Osteoblast (primary cell): ENCODE results near the gene NYAP2. TPM values are rescaled to one million over a fixed set of nuclear protein-coding genes. Genes with fewer than 3 reads are reported as not detected.
A peak's percentile ranks its signal among the peaks of the same experiment; 100 is the strongest.

Source experiments
- DNase-seq: peaks from one replicate; pipeline ENCODE4 v3.0.0; 2011; ENCODE audit warnings: low spot score, mixed read lengths; ENCODE audit not compliant: insufficient read length; ENCODE audit errors: missing footprints
- H2AFZ ChIP-seq: 2 replicates; pipeline ENCODE4 v1.6.0; 2011; ENCODE audit warnings: mild to moderate bottlenecking, low read length
- H3K27ac ChIP-seq: 2 replicates; pipeline ENCODE4 v1.5.1; 2011; ENCODE audit warnings: mild to moderate bottlenecking, low read depth, low read length, moderate library complexity
- H3K27me3 ChIP-seq: 2 replicates; pipeline ENCODE4 v1.6.0; 2012; ENCODE audit warnings: mild to moderate bottlenecking, control low read depth, inconsistent platforms, low read length, moderate library complexity; ENCODE audit not compliant: insufficient read depth
- H3K36me3 ChIP-seq: 2 replicates; pipeline ENCODE4 v1.5.1; 2011; ENCODE audit warnings: mild to moderate bottlenecking, low read length, control low read depth, moderate library complexity; ENCODE audit not compliant: insufficient read depth
- H3K4me1 ChIP-seq: 2 replicates; pipeline ENCODE4 v1.5.1; 2011; ENCODE audit warnings: mild to moderate bottlenecking, low read length, control low read depth, moderate library complexity; ENCODE audit not compliant: insufficient read depth
- H3K4me2 ChIP-seq: 2 replicates; pipeline ENCODE4 v1.6.0; 2011; ENCODE audit warnings: mild to moderate bottlenecking, low read length; ENCODE audit not compliant: insufficient read depth
- H3K4me3 ChIP-seq: fragments of 200-600 bp; sonication (generic); 3 replicates; pipeline ENCODE4 v1.5.1; 2012; ENCODE audit warnings: mild to moderate bottlenecking, low read length, inconsistent platforms; ENCODE audit not compliant: insufficient read depth
- H3K79me2 ChIP-seq: 2 replicates; pipeline ENCODE4 v1.6.0; 2012; ENCODE audit warnings: mild to moderate bottlenecking, low read length, control low read depth, inconsistent platforms; ENCODE audit not compliant: insufficient read depth
- H3K9me3 ChIP-seq: 2 replicates; pipeline ENCODE4 v1.5.1; 2011; ENCODE audit warnings: low read depth, low read length, control low read depth
- H4K20me1 ChIP-seq: 2 replicates; pipeline ENCODE4 v1.6.0; 2012; ENCODE audit warnings: mild to moderate bottlenecking, low read length, control low read depth; ENCODE audit not compliant: insufficient read depth
- total RNA-seq: library from RNA; depleted of rRNA; stranded (reverse); fragments of >200 nt; gene quantifications from 2 replicates; pipeline ENCODE4 v1.2.3, GENCODE V29; 2012
- TF ChIP-seq, protein P1 (sequence below): IDR thresholded peaks from 2 replicates; pipeline ENCODE4 v1.5.1; 2011; ENCODE audit warnings: mild to moderate bottlenecking, low read depth, low read length, moderate library complexity; ENCODE audit errors: extremely low read depth

Gene NYAP2
- total RNA-seq, 1 donor, result not detected

DNA sequence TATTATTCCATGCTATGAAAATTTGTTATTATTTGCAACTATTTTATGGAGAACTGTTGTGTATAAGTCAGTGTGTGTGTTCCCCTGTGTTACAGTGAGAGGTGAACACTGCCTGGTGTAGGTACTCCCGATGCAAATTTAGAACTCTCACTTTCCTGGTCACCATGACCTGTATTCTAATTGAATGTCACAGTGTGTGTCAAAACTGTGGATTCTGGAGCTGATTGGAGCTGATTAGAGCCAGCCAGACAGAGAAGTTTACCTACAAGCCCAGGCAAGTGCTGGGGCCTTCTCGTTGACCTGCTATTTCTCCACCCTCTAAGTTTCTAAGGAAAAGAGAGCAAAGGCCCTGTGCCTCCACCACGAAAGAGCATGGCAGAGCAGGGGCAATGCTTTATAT lies 216.0 kb downstream of the NYAP2 start:
- H3K79me2 ChIP-seq, result no peaks in the 10 kb centered on the region
- no peaks in the 10 kb centered on the region for H3K4me1 ChIP-seq
- H3K36me3 ChIP-seq, result no peaks in the 10 kb centered on the region
- no peaks in the 10 kb centered on the region for H4K20me1 ChIP-seq
- H3K4me3 ChIP-seq, result no peak overlapping the region
- TF ChIP-seq, protein P1, sequence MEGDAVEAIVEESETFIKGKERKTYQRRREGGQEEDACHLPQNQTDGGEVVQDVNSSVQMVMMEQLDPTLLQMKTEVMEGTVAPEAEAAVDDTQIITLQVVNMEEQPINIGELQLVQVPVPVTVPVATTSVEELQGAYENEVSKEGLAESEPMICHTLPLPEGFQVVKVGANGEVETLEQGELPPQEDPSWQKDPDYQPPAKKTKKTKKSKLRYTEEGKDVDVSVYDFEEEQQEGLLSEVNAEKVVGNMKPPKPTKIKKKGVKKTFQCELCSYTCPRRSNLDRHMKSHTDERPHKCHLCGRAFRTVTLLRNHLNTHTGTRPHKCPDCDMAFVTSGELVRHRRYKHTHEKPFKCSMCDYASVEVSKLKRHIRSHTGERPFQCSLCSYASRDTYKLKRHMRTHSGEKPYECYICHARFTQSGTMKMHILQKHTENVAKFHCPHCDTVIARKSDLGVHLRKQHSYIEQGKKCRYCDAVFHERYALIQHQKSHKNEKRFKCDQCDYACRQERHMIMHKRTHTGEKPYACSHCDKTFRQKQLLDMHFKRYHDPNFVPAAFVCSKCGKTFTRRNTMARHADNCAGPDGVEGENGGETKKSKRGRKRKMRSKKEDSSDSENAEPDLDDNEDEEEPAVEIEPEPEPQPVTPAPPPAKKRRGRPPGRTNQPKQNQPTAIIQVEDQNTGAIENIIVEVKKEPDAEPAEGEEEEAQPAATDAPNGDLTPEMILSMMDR, result no peak
- H3K27ac ChIP-seq, result no peak overlapping the region
- H3K9me3 ChIP-seq, result no peaks in the 10 kb centered on the region
- no peak for DNase-seq
- no peak overlapping the region for H2AFZ ChIP-seq
- H3K4me2 ChIP-seq, result no peak overlapping the region
- H3K27me3 ChIP-seq, result no peaks in the 10 kb centered on the region

DNA sequence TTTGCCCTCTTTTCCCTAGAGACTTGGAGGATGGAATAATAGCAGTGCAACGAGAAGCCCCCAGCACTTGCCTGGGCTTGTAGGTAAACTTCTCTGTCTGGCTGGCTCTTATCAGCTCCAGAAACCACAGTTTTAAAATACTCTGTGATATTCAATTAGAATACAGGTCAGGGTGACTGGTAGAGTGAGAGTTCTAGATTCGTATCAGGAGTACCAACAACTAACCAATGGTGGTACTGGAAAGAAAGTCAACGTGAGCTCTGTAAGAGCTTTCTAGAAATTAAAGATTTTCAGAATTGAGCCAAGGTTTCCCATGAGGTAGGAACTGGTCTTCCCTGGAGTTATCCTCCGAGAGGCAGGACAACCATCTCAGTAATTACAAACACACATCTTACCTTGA lies 216.9 kb downstream of the NYAP2 start:
- Histone ChIP-seq H3K9me3 (no peaks in the 10 kb centered on the region), H3K36me3 (no peaks in the 10 kb centered on the region), H3K4me1 (no peaks in the 10 kb centered on the region), H3K4me3 (no peak overlapping the region), H3K27ac (no peak overlapping the region), H3K79me2 (no peaks in the 10 kb centered on the region), H2AFZ (no peak overlapping the region), H3K27me3 (no peaks in the 10 kb centered on the region), H3K4me2 (no peak overlapping the region), H4K20me1 (no peaks in the 10 kb centered on the region)
- DNase-seq, result no peak
- TF ChIP-seq, protein P1, result no peak

DNA sequence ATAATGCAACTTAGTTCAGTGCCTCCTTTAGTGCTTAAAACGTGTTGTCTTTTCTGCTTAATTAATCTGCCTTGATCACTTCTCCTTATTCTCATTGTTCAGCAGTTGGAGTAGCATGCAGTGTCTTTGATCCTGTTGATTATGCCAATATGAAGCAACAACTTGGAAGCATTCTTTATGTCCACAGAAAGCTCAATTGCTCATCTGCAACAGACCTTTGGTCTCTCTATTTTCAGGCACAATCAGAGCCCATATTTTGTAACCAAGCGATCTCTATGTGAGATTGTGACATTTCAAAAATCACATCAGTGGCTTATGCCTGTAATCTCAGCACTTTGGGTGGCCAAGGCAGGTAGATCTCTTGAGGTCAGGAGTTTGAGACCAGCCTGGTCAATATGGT lies 217.3 kb downstream of the NYAP2 start:
- Histone ChIP-seq H2AFZ (no peak overlapping the region), H3K4me2 (no peak overlapping the region), H3K27ac (no peak overlapping the region), H3K4me1 (no peaks in the 10 kb centered on the region), H3K27me3 (no peaks in the 10 kb centered on the region), H3K9me3 (no peaks in the 10 kb centered on the region), H4K20me1 (no peaks in the 10 kb centered on the region), H3K79me2 (no peaks in the 10 kb centered on the region), H3K36me3 (no peaks in the 10 kb centered on the region), H3K4me3 (no peak overlapping the region)
- TF ChIP-seq, protein P1, result no peak
- DNase-seq, result no peak

DNA sequence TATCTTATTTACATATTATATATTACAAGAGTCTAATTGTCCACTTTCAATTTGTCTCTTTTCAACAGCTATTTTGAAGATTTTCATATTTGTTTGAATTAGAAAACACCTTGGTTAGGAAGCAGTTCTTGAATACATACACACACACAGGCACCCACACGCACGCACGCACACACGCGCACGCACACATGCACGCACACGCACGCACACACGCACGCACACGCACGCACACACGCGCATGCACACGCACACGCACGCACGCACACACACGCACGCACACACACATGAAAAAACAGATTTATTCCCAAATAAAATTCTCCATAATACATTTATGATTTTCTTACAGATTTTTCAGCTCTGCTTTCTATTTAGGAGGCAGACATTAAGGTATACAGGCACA lies 220.7 kb downstream of the NYAP2 start:
- H3K36me3 ChIP-seq, result no peaks in the 10 kb centered on the region
- no peak for DNase-seq
- no peaks in the 10 kb centered on the region for H3K4me1 ChIP-seq
- no peaks in the 10 kb centered on the region for H3K9me3 ChIP-seq
- H3K79me2 ChIP-seq, result no peaks in the 10 kb centered on the region
- no peaks in the 10 kb centered on the region for H3K27me3 ChIP-seq
- TF ChIP-seq, protein P1, result no peak
- no peak overlapping the region for H3K4me3 ChIP-seq
- H4K20me1 ChIP-seq, result no peaks in the 10 kb centered on the region
- H3K27ac ChIP-seq, result no peak overlapping the region
- no peak overlapping the region for H2AFZ ChIP-seq
- H3K4me2 ChIP-seq, result peak overlapping the region; percentile 11
